SU-DHL-6 (cell line): ENCODE data around the gene MRPS11.

Source experiments
- H2AFZ ChIP-seq: fragments of 200-600 bp; sonication (generic); 2 replicates; pipeline ENCODE4 v1.6.1; 2014; ENCODE audit warnings: low read depth, mild to moderate bottlenecking, moderate library complexity, mixed read lengths, antibody characterized with exemption, low read length; ENCODE audit not compliant: severe bottlenecking
- H3F3A ChIP-seq: fragments of 200-600 bp; shearing (Covaris generic); 2 replicates; pipeline ENCODE4 v1.6.0; 2016; ENCODE audit warnings: antibody characterized with exemption, mild to moderate bottlenecking; ENCODE audit not compliant: insufficient read depth
- H3K27ac ChIP-seq: fragments of 200-600 bp; sonication (generic); 2 replicates; pipeline ENCODE4 v1.5.1; 2016; ENCODE audit warnings: low read depth, mild to moderate bottlenecking, low read length, moderate library complexity, mixed read lengths
- H3K27me3 ChIP-seq: fragments of 200-600 bp; sonication (generic), shearing (Covaris generic); 2 replicates; pipeline ENCODE4 v1.6.0; 2014; ENCODE audit warnings: mild to moderate bottlenecking, low read length
- H3K36me3 ChIP-seq: fragments of 200-600 bp; sonication (generic); 2 replicates; pipeline ENCODE4 v1.6.1; 2014; ENCODE audit warnings: mild to moderate bottlenecking, low read length, mixed read lengths
- H3K4me2 ChIP-seq: fragments of 300-600, 200-600 bp; shearing (Covaris generic), sonication (generic); 2 replicates; pipeline ENCODE4 v1.6.0; 2014; ENCODE audit warnings: low read length, low read depth, mild to moderate bottlenecking; ENCODE audit not compliant: poor library complexity, severe bottlenecking
- H3K4me3 ChIP-seq: fragments of 200-600 bp; sonication (generic); 2 replicates; pipeline ENCODE4 v1.5.1; 2014; ENCODE audit warnings: antibody characterized with exemption, low read length, mild to moderate bottlenecking, mixed read lengths; ENCODE audit not compliant: insufficient read depth, poor library complexity, severe bottlenecking
- H3K79me2 ChIP-seq: fragments of 200-600 bp; sonication (generic); 2 replicates; pipeline ENCODE4 v1.6.1; 2014; ENCODE audit warnings: mild to moderate bottlenecking, low read length, moderate library complexity; ENCODE audit not compliant: insufficient read depth
- H3K9ac ChIP-seq: fragments of 200-600 bp; sonication (generic); 2 replicates; pipeline ENCODE4 v1.7.0; 2014; ENCODE audit warnings: mild to moderate bottlenecking, low read length
- H3K9me2 ChIP-seq: fragments of 200-600 bp; sonication (generic); replicated peaks from 2 replicates; pipeline ENCODE4 v1.6.1; 2014; ENCODE audit warnings: low read length; ENCODE audit not compliant: insufficient read depth
- H3K9me3 ChIP-seq: fragments of 200-600 bp; sonication (generic); 2 replicates; pipeline ENCODE4 v1.6.1; 2014; ENCODE audit warnings: low read length, mixed read lengths; ENCODE audit not compliant: insufficient read depth
- H4K20me1 ChIP-seq: fragments of 200-600 bp; sonication (generic); 2 replicates; pipeline ENCODE4 v1.6.1; 2014; ENCODE audit warnings: low read depth, mild to moderate bottlenecking, antibody characterized with exemption, low read length, moderate library complexity, mixed read lengths
- CTCF ChIP-seq: fragments of 200-600 bp; sonication (generic); IDR thresholded peaks from one replicate; pipeline ENCODE4 v1.5.1; 2017; ENCODE audit warnings: antibody characterized with exemption, mild to moderate bottlenecking, low read length, moderate library complexity; ENCODE audit not compliant: insufficient read depth, poor library complexity, severe bottlenecking
- EZH2phosphoT487 ChIP-seq: fragments of 200-600 bp; sonication (generic), shearing (Covaris generic); conservative IDR thresholded peaks from 2 replicates; pipeline ENCODE4 v1.6.1; 2018; ENCODE audit warnings: mild to moderate bottlenecking, antibody characterized with exemption, low read length, moderate library complexity, mixed read lengths

Gene MRPS11

GRCh38 chr15:88426304-88426703 is 41.2 kb upstream of the MRPS11 start:
- H3K9me2 ChIP-seq = no peaks in the 10 kb centered on the region
- no peaks in the 10 kb centered on the region for H3K79me2 ChIP-seq
- H3K9ac ChIP-seq = no peak overlapping the region
- H3K4me2 ChIP-seq = no peak overlapping the region
- no peaks in the 10 kb centered on the region for H3K9me3 ChIP-seq
- H3F3A ChIP-seq = no peaks in the 10 kb centered on the region
- H3K36me3 ChIP-seq = no peaks in the 10 kb centered on the region
- no peaks in the 10 kb centered on the region for H3K27me3 ChIP-seq
- no peak for TF ChIP-seq CTCF
- TF ChIP-seq EZH2phosphoT487 = no peak
- H2AFZ ChIP-seq = no peak overlapping the region
- H3K27ac ChIP-seq = no peak overlapping the region
- no peaks in the 10 kb centered on the region for H4K20me1 ChIP-seq
- no peak overlapping the region for H3K4me3 ChIP-seq

- Histone ChIP-seq H3K27ac (no peak overlapping the region), H3K9me3 (no peaks in the 10 kb centered on the region), H3K36me3 (no peaks in the 10 kb centered on the region), H3K79me2 (no peaks in the 10 kb centered on the region), H3K9me2 (no peaks in the 10 kb centered on the region), H4K20me1 (no peaks in the 10 kb centered on the region), H3K4me2 (no peak overlapping the region), H3K9ac (no peak overlapping the region), H3K27me3 (no peaks in the 10 kb centered on the region), H3K4me3 (no peak overlapping the region), H3F3A (no peaks in the 10 kb centered on the region), H2AFZ (no peak overlapping the region)
- TF ChIP-seq EZH2phosphoT487 (no peak), CTCF (no peak)
Observed at GRCh38 chr15:88428053-88428452, 39.5 kb upstream of the MRPS11 start.

- H3K4me2 ChIP-seq = no peak overlapping the region
- no peak overlapping the region for H3K9ac ChIP-seq
- TF ChIP-seq CTCF = no peak
- TF ChIP-seq EZH2phosphoT487 = no peak
- H3K36me3 ChIP-seq = no peaks in the 10 kb centered on the region
- no peaks in the 10 kb centered on the region for H3K9me2 ChIP-seq
- H3F3A ChIP-seq = no peaks in the 10 kb centered on the region
- no peaks in the 10 kb centered on the region for H4K20me1 ChIP-seq
- no peaks in the 10 kb centered on the region for H3K9me3 ChIP-seq
- no peak overlapping the region for H3K4me3 ChIP-seq
- H3K27ac ChIP-seq = no peak overlapping the region
- H3K27me3 ChIP-seq = no peaks in the 10 kb centered on the region
- H3K79me2 ChIP-seq = no peaks in the 10 kb centered on the region
- H2AFZ ChIP-seq = no peak overlapping the region
Observed at GRCh38 chr15:88428805-88429605, 38.5 kb upstream of the MRPS11 start.
